Smooth muscle cell (in vitro differentiated cells): ENCODE measurements around the gene NKAIN2. TPM values are rescaled to one million over a fixed set of nuclear protein-coding genes. Genes with fewer than 3 reads are reported as not detected.

Experiments
- DNase-seq: peaks from one replicate; lab custom pipeline; 2025; ENCODE audit not compliant: unreplicated experiment; lab: John Stamatoyannopoulos, UW
- H2AFZ ChIP-seq: fragments of 200-600 bp; sonication (generic); 2 replicates; pipeline ENCODE4 v1.6.0; 2016; ENCODE audit warnings: antibody characterized with exemption, low read depth, mild to moderate bottlenecking
- H3F3A ChIP-seq: fragments of 200-600 bp; sonication (generic); 2 replicates; pipeline ENCODE4 v1.6.0; 2017; ENCODE audit warnings: antibody characterized with exemption, low read depth
- H3K27ac ChIP-seq: fragments of 200-600 bp; sonication (generic); 2 replicates; pipeline ENCODE4 v1.5.1; 2016; ENCODE audit warnings: low read depth, mild to moderate bottlenecking
- H3K27me3 ChIP-seq: fragments of 200-600 bp; sonication (generic); 2 replicates; pipeline ENCODE4 v1.6.1; 2016; ENCODE audit warnings: low read depth, mild to moderate bottlenecking
- H3K36me3 ChIP-seq: fragments of 200-600 bp; sonication (generic); 2 replicates; pipeline ENCODE4 v1.5.1; 2016; ENCODE audit warnings: low read depth
- H3K4me1 ChIP-seq: fragments of 200-600 bp; sonication (generic); 2 replicates; pipeline ENCODE4 v1.5.1; 2016; ENCODE audit warnings: low read depth
- H3K4me2 ChIP-seq: fragments of 200-600 bp; sonication (generic); 2 replicates; pipeline ENCODE4 v1.6.0; 2016; ENCODE audit warnings: mild to moderate bottlenecking
- H3K4me3 ChIP-seq: fragments of 200-600 bp; sonication (generic); 2 replicates; pipeline ENCODE4 v1.5.1; 2016; ENCODE audit warnings: mild to moderate bottlenecking
- H3K79me2 ChIP-seq: fragments of 200-600 bp; sonication (generic); 2 replicates; pipeline ENCODE4 v1.6.0; 2016; ENCODE audit warnings: low read depth, mild to moderate bottlenecking
- H3K9ac ChIP-seq: fragments of 200-600 bp; sonication (generic); 2 replicates; pipeline ENCODE4 v1.6.0; 2016; ENCODE audit warnings: low read depth
- H3K9me3 ChIP-seq: fragments of 200-600 bp; sonication (generic); replicated peaks from 2 replicates; pipeline ENCODE4 v1.5.1; 2016; ENCODE audit warnings: low read depth
- H4K20me1 ChIP-seq: fragments of 200-600 bp; sonication (generic); 2 replicates; pipeline ENCODE4 v1.6.0; 2016; ENCODE audit warnings: low read depth
- CTCF ChIP-seq: fragments of 200-600 bp; sonication (generic); IDR thresholded peaks from 2 replicates; pipeline ENCODE4 v1.5.1; 2017; ENCODE audit warnings: borderline replicate concordance, mild to moderate bottlenecking, antibody characterized with exemption; ENCODE audit not compliant: insufficient read depth, poor library complexity, severe bottlenecking
- WGBS: methylation state at CpG from one replicate; pipeline ENCODE4 v1.1.7; 2016; ENCODE audit warnings: low lambda C conversion rate; 5-methylcytosine and 5-hydroxymethylcytosine counted together
- polyA plus RNA-seq: library from polyadenylated mRNA; unstranded; fragments of >200 nt; fragmentation: Nextera tagmentation; extraction: Ambion mirVana; gene quantifications from 2 replicates; pipeline ENCODE4 v1.2.1, GENCODE V29; 2016
- total RNA-seq: library from RNA; depleted of rRNA; stranded (reverse); fragments of >200 nt; gene quantifications from 2 replicates; pipeline ENCODE4 v1.2.3, GENCODE V29; 2014

NKAIN2 gene
- total and polyA plus RNA-seq, 2 experiments from 2014 or later, result 0.09 TPM; not detected in 1

DNA sequence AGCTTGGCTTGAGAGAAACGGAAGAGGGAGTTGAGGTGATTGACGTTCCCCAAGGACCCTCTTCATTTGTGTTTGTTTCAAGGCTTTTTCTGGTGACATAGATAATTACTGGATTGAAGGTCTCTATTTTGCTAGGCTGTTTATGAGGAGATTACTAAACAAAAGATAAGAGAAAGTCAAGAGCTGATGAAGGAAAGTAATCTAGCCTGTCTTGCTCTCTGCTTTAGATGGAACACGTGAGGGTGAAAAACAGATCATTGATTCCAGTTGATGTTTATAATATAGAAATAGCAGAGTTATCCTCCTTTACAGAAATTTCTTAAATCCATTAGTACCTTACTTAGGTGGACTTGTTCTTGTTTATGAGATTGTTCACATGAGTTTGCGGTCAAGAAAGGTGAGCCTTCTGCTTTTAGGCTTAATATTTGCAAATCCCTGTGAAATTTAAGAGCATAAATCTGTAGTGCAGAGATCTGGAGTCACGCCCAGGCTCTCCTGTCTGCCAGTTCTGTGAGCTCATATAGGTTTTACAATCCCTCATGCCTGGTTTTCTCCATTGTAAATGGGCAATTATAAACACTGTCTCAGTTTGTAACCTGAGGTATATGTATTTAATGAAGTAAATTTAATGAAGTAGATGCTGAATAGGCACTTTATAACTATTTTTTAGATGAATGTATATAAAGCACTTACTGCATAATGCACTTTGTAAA lies 272.8 kb downstream of the NKAIN2 start:
- 60% methylated on average over 5 of the region's 5 CpGs for WGBS
- Histone ChIP-seq H2AFZ (no peak overlapping the region), H3K79me2 (no peaks in the 10 kb centered on the region), H3F3A (no peaks in the 10 kb centered on the region), H3K9ac (no peak overlapping the region), H3K36me3 (no peaks in the 10 kb centered on the region), H3K4me3 (no peak overlapping the region), H3K4me2 (no peak overlapping the region), H3K27me3 (peaks cover 3% of the 10 kb centered on the region), H3K9me3 (no peaks in the 10 kb centered on the region), H3K4me1 (peaks cover 20% of the 10 kb centered on the region), H4K20me1 (no peaks in the 10 kb centered on the region), H3K27ac (no peak overlapping the region)
- no peak for TF ChIP-seq CTCF
- no peak for DNase-seq

- no peak overlapping the region for H2AFZ ChIP-seq
- no peaks in the 10 kb centered on the region for H3F3A ChIP-seq
- peaks cover 3% of the 10 kb centered on the region for H3K27me3 ChIP-seq
- no peaks in the 10 kb centered on the region for H4K20me1 ChIP-seq
- H3K36me3 ChIP-seq, result no peaks in the 10 kb centered on the region
- no peak for DNase-seq
- no peak overlapping the region for H3K4me2 ChIP-seq
- no peaks in the 10 kb centered on the region for H3K79me2 ChIP-seq
- H3K4me3 ChIP-seq, result no peak overlapping the region
- H3K4me1 ChIP-seq, result peaks cover 12% of the 10 kb centered on the region
- H3K9me3 ChIP-seq, result no peaks in the 10 kb centered on the region
- no peak for TF ChIP-seq CTCF
- no peak overlapping the region for H3K27ac ChIP-seq
- H3K9ac ChIP-seq, result no peak overlapping the region
These were observed 274.5 kb downstream of the NKAIN2 start for GRCh38 chr6:124078169-124078568.

DNA sequence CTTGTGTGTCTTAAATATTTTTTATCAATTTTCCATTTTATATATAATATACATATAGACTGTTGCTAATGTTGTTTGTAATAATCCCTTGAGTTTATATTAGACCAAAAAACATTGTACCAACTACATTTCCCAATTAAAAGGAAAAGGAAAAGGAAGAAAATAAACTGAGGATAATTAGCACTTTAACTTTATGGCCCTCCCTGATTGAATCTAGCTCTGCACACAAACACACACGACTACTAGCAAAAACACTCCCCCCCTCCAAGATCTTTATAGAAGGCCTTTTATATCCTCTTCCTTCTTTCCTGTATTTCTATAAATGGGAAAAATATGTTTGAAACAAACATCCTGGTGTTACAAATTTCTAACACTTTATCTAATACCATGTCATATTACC lies 276.8 kb downstream of the NKAIN2 start:
- Histone ChIP-seq H3K4me2 (no peak overlapping the region), H3K27ac (no peak overlapping the region), H3K9ac (no peak overlapping the region), H3K36me3 (no peaks in the 10 kb centered on the region), H3K27me3 (peaks cover 3% of the 10 kb centered on the region), H3K79me2 (no peaks in the 10 kb centered on the region), H4K20me1 (no peaks in the 10 kb centered on the region), H2AFZ (no peak overlapping the region), H3K4me1 (peaks cover 6% of the 10 kb centered on the region), H3K9me3 (no peaks in the 10 kb centered on the region), H3F3A (no peaks in the 10 kb centered on the region), H3K4me3 (no peak overlapping the region)
- DNase-seq, result no peak
- TF ChIP-seq CTCF, result no peak
- WGBS, result 68% methylated on average over 1 of the region's 1 CpG

DNA sequence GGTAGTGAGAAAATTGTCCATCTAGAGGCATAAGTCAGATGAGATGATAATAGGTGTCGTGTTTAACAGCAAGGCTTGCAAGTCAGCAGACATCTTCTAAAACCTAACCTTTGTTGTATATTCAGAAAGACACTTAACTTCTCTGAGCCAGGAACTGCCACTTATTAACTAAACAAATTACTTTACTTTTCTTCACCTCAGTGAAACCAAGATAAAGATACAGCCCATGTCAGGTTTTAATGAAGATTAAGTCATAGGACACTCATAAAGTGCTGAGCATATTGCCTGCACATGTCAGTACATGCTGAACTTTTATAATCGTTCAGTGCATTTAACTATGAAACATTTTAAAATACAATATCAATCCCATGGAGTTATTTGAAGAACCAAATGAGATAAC lies 286.8 kb downstream of the NKAIN2 start:
- no peaks in the 10 kb centered on the region for H3K27me3 ChIP-seq
- H3K4me2 ChIP-seq, result no peak overlapping the region
- TF ChIP-seq CTCF, result no peak
- H3F3A ChIP-seq, result no peaks in the 10 kb centered on the region
- H4K20me1 ChIP-seq, result no peaks in the 10 kb centered on the region
- H3K4me1 ChIP-seq, result no peaks in the 10 kb centered on the region
- H3K79me2 ChIP-seq, result no peaks in the 10 kb centered on the region
- no peaks in the 10 kb centered on the region for H3K9me3 ChIP-seq
- no peak for DNase-seq
- no peaks in the 10 kb centered on the region for H3K36me3 ChIP-seq
- no peak overlapping the region for H2AFZ ChIP-seq
- no peak overlapping the region for H3K4me3 ChIP-seq
- no peak overlapping the region for H3K27ac ChIP-seq
- H3K9ac ChIP-seq, result no peak overlapping the region
- 77% methylated on average over 2 of the region's 2 CpGs for WGBS
